Cardiac muscle cell (in vitro differentiated cells and primary cell): Measurements from ENCODE around the gene NR3C1. TPM values are rescaled to one million over a fixed set of nuclear protein-coding genes. Genes with fewer than 3 reads are reported as not detected.

Source experiments
- DNase-seq, 2 donors: peaks; one replicate each; pipeline versions ENCODE4 v3.0.0 to v3.0.0-alpha.2; 2010 to 2017; ENCODE audit warnings: low read depth in 1 of 2, low spot score in 1 of 2
- H3K27ac ChIP-seq: fragments of 200-600 bp; sonication (generic); 2 replicates; pipeline ENCODE4 v1.5.1; 2016
- H3K27me3 ChIP-seq: fragments of 200-600 bp; sonication (generic); 2 replicates; pipeline ENCODE4 v1.6.0; 2016; ENCODE audit warnings: control low read depth
- H3K36me3 ChIP-seq: fragments of 200-600 bp; sonication (generic); 2 replicates; pipeline ENCODE4 v1.5.1; 2016; ENCODE audit warnings: control low read depth
- H3K4me1 ChIP-seq: fragments of 200-600 bp; sonication (generic); 2 replicates; pipeline ENCODE4 v1.8.1; 2017; ENCODE audit warnings: low read depth, mild to moderate bottlenecking, mixed run types
- H3K4me3 ChIP-seq: fragments of 200-600 bp; sonication (generic); 2 replicates; pipeline ENCODE4 v1.5.1; 2016; ENCODE audit warnings: mild to moderate bottlenecking
- H3K9me3 ChIP-seq: fragments of 200-600 bp; sonication (generic); 2 replicates; pipeline ENCODE4 v1.5.1; 2017; ENCODE audit warnings: low read depth, mild to moderate bottlenecking, control low read depth
- polyA plus RNA-seq: library from polyadenylated mRNA; unstranded; fragments of >200 nt; fragmentation: Nextera tagmentation; extraction: Ambion mirVana; gene quantifications from 2 replicates; pipeline ENCODE4 v1.2.1, GENCODE V29; 2016
- total RNA-seq: library from RNA; depleted of rRNA; stranded (reverse); fragments of >200 nt; gene quantifications from 2 replicates; pipeline ENCODE4 v1.2.3, GENCODE V29; 2016
- TF ChIP-seq, protein P1 (sequence below): IDR thresholded peaks from 2 replicates; pipeline ENCODE4 v1.5.1; 2012; ENCODE audit warnings: low read depth, mild to moderate bottlenecking, low read length

NR3C1 gene
- total and polyA plus RNA-seq, 2 experiments from 2014 or later = 9.4 to 9.7 TPM

DNA sequence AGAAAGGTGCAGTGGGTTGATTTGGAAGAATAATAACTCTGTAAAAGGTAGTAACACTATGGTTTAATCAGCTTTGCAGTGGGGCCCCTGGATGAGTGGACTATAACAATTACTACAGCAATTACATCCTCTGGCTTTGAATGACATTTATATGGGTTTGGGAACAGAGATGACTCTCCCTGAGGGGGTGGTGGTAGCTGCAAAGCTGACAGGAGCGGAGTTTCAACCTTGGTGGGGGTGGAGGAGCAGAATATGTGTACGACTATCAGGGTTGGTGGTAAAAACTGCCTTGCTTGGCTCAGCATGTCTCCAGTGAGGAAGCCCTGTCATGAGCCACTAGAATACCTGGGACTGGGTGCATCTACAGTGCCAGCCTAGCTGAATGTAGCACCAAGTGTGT lies 28.3 kb upstream of the NR3C1 start:
- Histone ChIP-seq H3K36me3 (no peaks in the 10 kb centered on the region), H3K27ac (no peak overlapping the region), H3K4me3 (no peak overlapping the region), H3K27me3 (no peaks in the 10 kb centered on the region), H3K4me1 (no peaks in the 10 kb centered on the region), H3K9me3 (no peaks in the 10 kb centered on the region)
- DNase-seq = no peak
- TF ChIP-seq, protein P1, sequence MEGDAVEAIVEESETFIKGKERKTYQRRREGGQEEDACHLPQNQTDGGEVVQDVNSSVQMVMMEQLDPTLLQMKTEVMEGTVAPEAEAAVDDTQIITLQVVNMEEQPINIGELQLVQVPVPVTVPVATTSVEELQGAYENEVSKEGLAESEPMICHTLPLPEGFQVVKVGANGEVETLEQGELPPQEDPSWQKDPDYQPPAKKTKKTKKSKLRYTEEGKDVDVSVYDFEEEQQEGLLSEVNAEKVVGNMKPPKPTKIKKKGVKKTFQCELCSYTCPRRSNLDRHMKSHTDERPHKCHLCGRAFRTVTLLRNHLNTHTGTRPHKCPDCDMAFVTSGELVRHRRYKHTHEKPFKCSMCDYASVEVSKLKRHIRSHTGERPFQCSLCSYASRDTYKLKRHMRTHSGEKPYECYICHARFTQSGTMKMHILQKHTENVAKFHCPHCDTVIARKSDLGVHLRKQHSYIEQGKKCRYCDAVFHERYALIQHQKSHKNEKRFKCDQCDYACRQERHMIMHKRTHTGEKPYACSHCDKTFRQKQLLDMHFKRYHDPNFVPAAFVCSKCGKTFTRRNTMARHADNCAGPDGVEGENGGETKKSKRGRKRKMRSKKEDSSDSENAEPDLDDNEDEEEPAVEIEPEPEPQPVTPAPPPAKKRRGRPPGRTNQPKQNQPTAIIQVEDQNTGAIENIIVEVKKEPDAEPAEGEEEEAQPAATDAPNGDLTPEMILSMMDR = no peak

DNA sequence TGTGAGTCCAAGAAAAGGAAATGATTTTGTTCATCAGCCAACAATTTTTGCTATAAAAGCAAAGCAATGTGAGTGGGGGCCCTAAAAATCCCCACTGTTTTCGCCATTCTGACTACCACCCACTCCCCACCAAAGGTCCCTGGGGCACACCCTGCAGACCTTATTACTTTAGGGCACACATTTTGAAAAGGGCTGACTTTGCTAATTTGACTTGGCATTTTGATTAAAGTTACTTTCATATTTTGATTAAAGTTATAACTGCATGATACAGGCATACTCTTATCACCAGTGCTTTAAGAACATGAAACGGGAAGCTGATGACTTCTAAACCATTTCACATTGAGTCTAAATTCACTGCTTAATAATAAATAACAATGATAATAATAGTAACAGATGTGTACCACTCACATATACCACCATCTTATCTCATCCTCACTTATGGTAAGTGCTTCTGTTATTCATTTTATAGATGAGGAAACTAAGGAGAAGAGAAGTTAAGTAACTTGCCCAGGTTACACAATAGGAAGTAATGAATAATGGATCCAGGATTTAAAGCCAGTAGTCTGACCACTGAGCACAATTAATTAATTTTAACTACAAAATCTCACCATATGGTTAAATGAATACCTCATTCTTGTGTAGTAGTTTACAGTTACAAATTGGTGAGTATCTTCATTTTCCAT lies 25.4 kb upstream of the NR3C1 start:
- TF ChIP-seq, protein P1 = no peak
- DNase-seq = peak in 1 of 2 donors; percentile 12
- no peak overlapping the region for H3K27ac ChIP-seq
- no peaks in the 10 kb centered on the region for H3K9me3 ChIP-seq
- no peak overlapping the region for H3K4me3 ChIP-seq
- H3K4me1 ChIP-seq = no peaks in the 10 kb centered on the region
- no peaks in the 10 kb centered on the region for H3K36me3 ChIP-seq
- H3K27me3 ChIP-seq = no peaks in the 10 kb centered on the region

DNA sequence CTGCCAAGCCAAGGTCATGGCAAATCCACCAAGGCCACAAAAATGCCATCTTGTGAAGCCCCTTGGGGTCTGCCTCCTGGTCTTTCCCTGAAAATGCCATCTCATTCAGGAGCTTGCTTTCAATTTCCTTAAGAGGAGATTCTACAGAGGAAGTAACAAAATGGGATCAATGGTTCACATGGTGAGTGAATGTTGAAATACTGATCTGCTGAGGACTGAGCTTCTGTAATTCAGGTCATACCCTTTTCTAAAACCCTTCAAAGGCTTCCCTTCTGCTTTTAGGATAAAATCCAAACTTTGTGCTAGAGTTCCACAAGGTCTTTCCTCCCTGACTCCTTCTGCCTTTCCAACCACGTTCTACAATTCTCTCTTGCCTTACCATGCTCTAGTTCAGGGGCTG lies 24.7 kb upstream of the NR3C1 start:
- Histone ChIP-seq H3K9me3 (no peaks in the 10 kb centered on the region), H3K36me3 (no peaks in the 10 kb centered on the region), H3K27ac (no peak overlapping the region), H3K27me3 (no peaks in the 10 kb centered on the region), H3K4me3 (no peak overlapping the region), H3K4me1 (no peaks in the 10 kb centered on the region)
- no peak for DNase-seq
- TF ChIP-seq, protein P1 = no peak

DNA sequence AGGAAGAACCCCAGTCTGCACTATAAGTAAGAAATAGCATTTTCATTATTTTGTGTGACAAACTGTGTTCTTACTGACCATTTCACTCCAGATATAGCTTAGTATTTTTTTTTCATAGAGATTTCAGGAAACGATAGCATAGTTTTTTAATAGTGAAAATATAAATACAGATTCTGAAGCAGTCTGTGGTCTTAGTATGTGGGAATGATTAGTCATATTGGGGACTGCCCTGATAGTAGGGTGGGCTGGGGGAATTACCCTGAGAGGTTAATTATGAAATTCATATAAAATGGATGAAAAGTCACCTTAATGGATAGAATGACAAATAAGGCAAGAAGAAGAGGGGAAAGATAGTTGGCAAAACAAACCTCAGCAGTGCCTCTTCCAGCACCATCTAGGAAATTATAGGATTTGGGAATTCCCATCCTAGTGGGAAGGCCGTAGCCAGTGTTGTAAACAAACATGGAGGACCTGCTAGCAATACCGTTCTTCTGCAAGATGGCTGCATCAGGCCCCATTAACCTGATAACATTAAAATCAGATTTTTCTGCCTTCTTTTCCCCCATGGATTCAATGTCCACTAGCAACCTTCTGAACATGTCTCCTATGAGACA lies 23.7 kb upstream of the NR3C1 start:
- no peak overlapping the region for H3K27ac ChIP-seq
- H3K36me3 ChIP-seq = no peaks in the 10 kb centered on the region
- TF ChIP-seq, protein P1 = no peak
- no peaks in the 10 kb centered on the region for H3K4me1 ChIP-seq
- H3K4me3 ChIP-seq = no peak overlapping the region
- no peaks in the 10 kb centered on the region for H3K9me3 ChIP-seq
- H3K27me3 ChIP-seq = no peaks in the 10 kb centered on the region
- DNase-seq = no peak

GRCh38 chr5:143426437-143426991 lies 23.0 kb upstream of the NR3C1 start:
- no peak overlapping the region for H3K27ac ChIP-seq
- TF ChIP-seq, protein P1 = no peak
- no peaks in the 10 kb centered on the region for H3K27me3 ChIP-seq
- H3K36me3 ChIP-seq = no peaks in the 10 kb centered on the region
- no peaks in the 10 kb centered on the region for H3K9me3 ChIP-seq
- no peak for DNase-seq
- no peak overlapping the region for H3K4me3 ChIP-seq
- no peaks in the 10 kb centered on the region for H3K4me1 ChIP-seq
